Measurements from ENCODE around the gene RHOB. TPM values are rescaled to one million over a fixed set of nuclear protein-coding genes. Genes with fewer than 3 reads are reported as not detected.
"Not testable (repeated sequence)": the region's sequence is repeated elsewhere in the genome, so short reads cannot be mapped to it uniquely, and the experiment has no call there.

The RHOB gene
- total RNA-seq, 1 donor from 2014 or later, result 204 TPM

GRCh38 chr2:20488782-20489181 lies 41.9 kb downstream of the RHOB start:
- Histone ChIP-seq H3K4me3 (ENCODE audit: low read depth, low read length) (no peak overlapping the region), H3K27me3 (ENCODE audit: control insufficient read depth, insufficient read depth, low read length) (no peaks in the 10 kb centered on the region), H3K36me3 (ENCODE audit: control insufficient read depth, insufficient read depth, low read length) (no peaks in the 10 kb centered on the region)
- no peak for DNase-seq (ENCODE audit: low read depth)
- no peak for TF ChIP-seq CTCF (IDR thresholded peaks at IDR 0.05; ENCODE audit: insufficient read depth, low read length, poor library complexity, severe bottlenecking)

GRCh38 chr2:20490300-20491181 lies 43.7 kb downstream of the RHOB start:
- Histone ChIP-seq H3K4me3 (ENCODE audit: low read depth, low read length) (no peak overlapping the region), H3K36me3 (ENCODE audit: control insufficient read depth, insufficient read depth, low read length) (no peaks in the 10 kb centered on the region), H3K27me3 (ENCODE audit: control insufficient read depth, insufficient read depth, low read length) (no peaks in the 10 kb centered on the region)
- peak; percentile 93 for DNase-seq (ENCODE audit: low read depth)
- no peak for TF ChIP-seq CTCF (IDR thresholded peaks at IDR 0.05; ENCODE audit: insufficient read depth, low read length, poor library complexity, severe bottlenecking)

GRCh38 chr2:20491739-20492531 lies 45.1 kb downstream of the RHOB start:
- DNase-seq (ENCODE audit: low read depth), result no peak
- Histone ChIP-seq H3K4me3 (ENCODE audit: low read depth, low read length) (no peak overlapping the region), H3K36me3 (ENCODE audit: control insufficient read depth, insufficient read depth, low read length) (no peaks in the 10 kb centered on the region), H3K27me3 (ENCODE audit: control insufficient read depth, insufficient read depth, low read length) (no peaks in the 10 kb centered on the region)
- no peak for TF ChIP-seq CTCF (IDR thresholded peaks at IDR 0.05; ENCODE audit: insufficient read depth, low read length, poor library complexity, severe bottlenecking)

- H3K36me3 ChIP-seq (ENCODE audit: control insufficient read depth, insufficient read depth, low read length); H3K4me3 ChIP-seq (ENCODE audit: low read depth, low read length); H3K27me3 ChIP-seq (ENCODE audit: control insufficient read depth, insufficient read depth, low read length); DNase-seq (ENCODE audit: low read depth): not testable (repeated sequence)
Observed at GRCh38 chr2:20493095-20493494, 46.2 kb downstream of the RHOB start.

GRCh38 chr2:20494241-20494640 lies 47.4 kb downstream of the RHOB start:
- DNase-seq (ENCODE audit: low read depth), result no peak
- H3K36me3 ChIP-seq (ENCODE audit: control insufficient read depth, insufficient read depth, low read length), result no peaks in the 10 kb centered on the region
- H3K27me3 ChIP-seq (ENCODE audit: control insufficient read depth, insufficient read depth, low read length), result no peaks in the 10 kb centered on the region
- TF ChIP-seq CTCF (IDR thresholded peaks at IDR 0.05; ENCODE audit: insufficient read depth, low read length, poor library complexity, severe bottlenecking), result no peak
- H3K4me3 ChIP-seq (ENCODE audit: low read depth, low read length), result no peak overlapping the region

- DNase-seq (ENCODE audit: low read depth), result peak; percentile 82
- no peak for TF ChIP-seq CTCF (IDR thresholded peaks at IDR 0.05; ENCODE audit: insufficient read depth, low read length, poor library complexity, severe bottlenecking)
- Histone ChIP-seq H3K4me3 (ENCODE audit: low read depth, low read length) (no peak overlapping the region), H3K27me3 (ENCODE audit: control insufficient read depth, insufficient read depth, low read length) (no peaks in the 10 kb centered on the region), H3K36me3 (ENCODE audit: control insufficient read depth, insufficient read depth, low read length) (no peaks in the 10 kb centered on the region)
Observed at GRCh38 chr2:20496076-20496872, 49.4 kb downstream of the RHOB start.
